ENCODE data around the gene GPR153. TPM values are rescaled to one million over a fixed set of nuclear protein-coding genes. Genes with fewer than 3 reads are reported as not detected.

The GPR153 gene
- polyA plus RNA-seq, 1 experiment: 4.7 TPM

DNA sequence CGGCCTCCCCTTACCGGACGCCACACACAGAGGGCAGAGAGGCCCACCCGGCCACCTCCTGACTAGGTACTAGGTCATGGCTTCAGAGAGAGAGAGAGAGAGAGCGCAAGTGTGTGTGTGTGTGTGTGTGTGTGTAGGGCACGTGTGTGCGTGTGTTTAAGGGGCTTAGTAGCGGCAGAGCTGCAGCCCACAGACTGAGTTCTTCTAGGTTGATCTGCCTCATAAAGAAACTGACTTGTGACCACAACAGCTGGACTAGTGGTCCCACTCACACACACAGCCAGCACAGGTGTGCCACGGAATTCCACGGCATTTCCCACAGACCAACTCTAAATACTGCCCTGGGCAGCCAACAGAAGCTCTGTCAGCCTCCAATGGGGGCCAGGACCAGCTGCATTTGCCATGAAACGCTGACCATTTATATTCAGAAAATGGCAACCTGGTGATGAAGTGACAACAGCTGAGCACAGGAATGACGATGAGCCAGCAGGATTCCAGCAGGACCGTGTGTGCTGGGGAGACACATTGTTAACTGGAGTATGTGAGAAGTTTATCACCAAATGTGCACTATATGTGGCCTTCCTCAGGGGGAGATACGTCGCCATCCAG lies 38.8 kb upstream of the GPR153 start:
- peaks cover 2% of the 10 kb centered on the region; the same call in 1 of the 2 replicates for H3K9me3 ChIP-seq (ENCODE audit: control insufficient read depth, insufficient read depth, low read length)
- no peak overlapping the region for H3K4me3 ChIP-seq (ENCODE audit: low read depth, low read length)
- no peak for DNase-seq (ENCODE audit: low read depth, low spot score)
- no peak overlapping the region for H3K27ac ChIP-seq (ENCODE audit: low read depth, low read length)
- H3K27me3 ChIP-seq (ENCODE audit: control insufficient read depth, insufficient read depth, low read length): no peaks in the 10 kb centered on the region
- no peak for TF ChIP-seq CTCF (IDR thresholded peaks at IDR 0.05; ENCODE audit: low read depth, low read length)
- ChIA-PET POLR2A (no interaction called here), CTCF (interaction anchor here (1.0 kb wide), 1 partner anchor 94 kb away, joined by 4 read pairs; the partner anchor contains the start of gene ACOT7)

GRCh38 chr1:6298940-6299465 lies 38.1 kb upstream of the GPR153 start:
- Histone ChIP-seq H3K9me3 (ENCODE audit: control insufficient read depth, insufficient read depth, low read length) (peaks cover 2% of the 10 kb centered on the region; the same call in 1 of the 2 replicates), H3K4me3 (ENCODE audit: low read depth, low read length) (no peak overlapping the region), H3K27me3 (ENCODE audit: control insufficient read depth, insufficient read depth, low read length) (no peaks in the 10 kb centered on the region), H3K27ac (ENCODE audit: low read depth, low read length) (no peak overlapping the region)
- TF ChIP-seq CTCF (IDR thresholded peaks at IDR 0.05; ENCODE audit: low read depth, low read length): no peak
- ChIA-PET CTCF (no interaction called here), POLR2A (no interaction called here)
- no peak for DNase-seq (ENCODE audit: low read depth, low spot score)

GRCh38 chr1:6298530-6298929 lies 37.6 kb upstream of the GPR153 start:
- no peak for TF ChIP-seq CTCF (IDR thresholded peaks at IDR 0.05; ENCODE audit: low read depth, low read length)
- H3K27ac ChIP-seq (ENCODE audit: low read depth, low read length): no peak overlapping the region
- H3K27me3 ChIP-seq (ENCODE audit: control insufficient read depth, insufficient read depth, low read length): no peaks in the 10 kb centered on the region
- ChIA-PET POLR2A (no interaction called here), CTCF (no interaction called here)
- DNase-seq (ENCODE audit: low read depth, low spot score): no peak
- H3K9me3 ChIP-seq (ENCODE audit: control insufficient read depth, insufficient read depth, low read length): peaks cover 2% of the 10 kb centered on the region; the same call in 1 of the 2 replicates
- no peak overlapping the region for H3K4me3 ChIP-seq (ENCODE audit: low read depth, low read length)

DNA sequence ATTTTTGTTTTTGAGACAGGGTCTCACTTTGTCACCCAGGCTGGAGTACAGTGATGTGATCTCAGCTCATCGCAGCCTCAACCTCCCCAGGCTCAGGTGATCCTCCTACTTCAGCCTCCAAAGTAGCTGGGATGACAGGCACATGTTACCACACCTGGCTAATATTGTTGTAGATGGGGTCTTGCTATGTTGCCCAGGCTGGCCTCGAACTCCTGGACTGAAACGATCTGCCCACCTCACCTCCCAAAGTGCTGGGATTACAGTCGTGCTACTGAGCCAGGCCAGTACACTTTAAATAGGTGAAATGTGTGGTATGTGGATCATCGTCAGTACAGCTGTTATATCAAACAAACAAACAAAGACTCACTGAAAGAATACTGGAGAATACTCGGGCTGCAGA lies 35.0 kb upstream of the GPR153 start:
- no peak for TF ChIP-seq CTCF (IDR thresholded peaks at IDR 0.05; ENCODE audit: low read depth, low read length)

GRCh38 chr1:6294890-6295556 lies 34.1 kb upstream of the GPR153 start:
- ChIA-PET CTCF (no interaction called here), POLR2A (no interaction called here)
- no peak for TF ChIP-seq CTCF (IDR thresholded peaks at IDR 0.05; ENCODE audit: low read depth, low read length)
- Histone ChIP-seq H3K27ac (ENCODE audit: low read depth, low read length) (no peak overlapping the region), H3K27me3 (ENCODE audit: control insufficient read depth, insufficient read depth, low read length) (no peaks in the 10 kb centered on the region), H3K9me3 (ENCODE audit: control insufficient read depth, insufficient read depth, low read length) (no peaks in the 10 kb centered on the region), H3K4me3 (ENCODE audit: low read depth, low read length) (no peak overlapping the region)
- DNase-seq (ENCODE audit: low read depth, low spot score): no peak

More for the DNA sequence above, 35.0 kb upstream of the GPR153 start:
- Histone ChIP-seq H3K4me3 (ENCODE audit: low read depth, low read length) (no peak overlapping the region), H3K27ac (ENCODE audit: low read depth, low read length) (no peak overlapping the region), H3K9me3 (ENCODE audit: control insufficient read depth, insufficient read depth, low read length) (no peaks in the 10 kb centered on the region), H3K27me3 (ENCODE audit: control insufficient read depth, insufficient read depth, low read length) (no peaks in the 10 kb centered on the region)
- ChIA-PET CTCF (no interaction called here), POLR2A (no interaction called here)
- no peak for DNase-seq (ENCODE audit: low read depth, low spot score)
